Measurements from ENCODE around the gene UBE2N.

GRCh38 chr12:93426412-93426805 lies 15.3 kb downstream of the UBE2N start:
- no peak for TF ChIP-seq CTCF (IDR thresholded peaks at IDR 0.05)
- no peak for TF ChIP-seq POLR2A (IDR thresholded peaks at IDR 0.05)

All from thyroid gland (tissue), 4 donors.